T-cell (primary cell): ENCODE results near the gene SLC30A7. TPM values are rescaled to one million over a fixed set of nuclear protein-coding genes. Genes with fewer than 3 reads are reported as not detected.

Experiments
- ATAC-seq, 4 experiments: fragments of 200-7000 bp in 3 of 4; fragments of 150-1000 bp in 1 of 4; cut with Tn5 transposase; replicated peaks in 1 of 4; 1 replicate in 3 of 4; 2 replicates in 1 of 4; pipeline ENCODE4 v1.10.0; 2021; ENCODE audit warnings: moderate library complexity in 3 of 4, mild to moderate bottlenecking in 2 of 4, moderate number of reproducible peaks in 1 of 4
- CTCF ChIA-PET, 2 donors: fragments of 300-600 bp; sonication (Branson Sonifier 250); formaldehyde crosslinking; loops; one replicate each; lab custom pipeline; 2022; ENCODE audit warnings: antibody characterized with exemption in 2 of 2; lab: Charles Lee
- POLR2A ChIA-PET, 2 donors: fragments of 300-600 bp; sonication (Branson Sonifier 250); formaldehyde crosslinking; loops; one replicate each; lab custom pipeline; 2022; ENCODE audit warnings: antibody characterized with exemption in 2 of 2; lab: Charles Lee
- DNase-seq, 35 experiments: peaks; one replicate each; pipeline versions ENCODE4 v3.0.0 to v3.0.0-alpha.2; 2013 to 2023
- H3K27ac ChIP-seq: one replicate; pipeline ENCODE4 v1.5.1; 2013; ENCODE audit warnings: low read length
- H3K27me3 ChIP-seq, 2 experiments: replicated peaks in 1 of 2; 1 replicate in 1 of 2; 2 replicates in 1 of 2; pipeline versions ENCODE4 v1.6.1 to v1.7.0; 2013; ENCODE audit warnings: low read length in 1 of 2, mixed read lengths in 1 of 2; ENCODE audit not compliant: control insufficient read depth in 2 of 2, insufficient read depth in 2 of 2; ENCODE audit errors: extremely low read depth in 1 of 2
- H3K36me3 ChIP-seq, 2 donors: 1 replicate in 1 of 2; 2 replicates in 1 of 2; pipeline versions ENCODE4 v1.6.1 to v1.7.0; 2013; ENCODE audit warnings: low read length in 1 of 2; ENCODE audit not compliant: control insufficient read depth in 2 of 2, insufficient read depth in 1 of 2; ENCODE audit errors: extremely low read depth in 1 of 2
- H3K4me1 ChIP-seq, 2 experiments: 1 replicate in 1 of 2; 2 replicates in 1 of 2; pipeline versions ENCODE4 v1.6.1 to v1.7.0; 2013; ENCODE audit warnings: low read length in 2 of 2, mixed read lengths in 1 of 2; ENCODE audit not compliant: insufficient read depth in 2 of 2, control insufficient read depth in 1 of 2; ENCODE audit errors: extremely low read depth in 1 of 2
- H3K4me3 ChIP-seq, 2 donors: 1 replicate in 1 of 2; 2 replicates in 1 of 2; pipeline versions ENCODE4 v1.5.1 to v1.7.0; 2013; ENCODE audit warnings: mild to moderate bottlenecking in 2 of 2, low read length in 1 of 2, moderate library complexity in 1 of 2; ENCODE audit not compliant: control insufficient read depth in 1 of 2; ENCODE audit errors: extremely low read depth in 1 of 2
- H3K9me3 ChIP-seq: 2 replicates; pipeline ENCODE4 v1.7.0; 2013
- H3K27ac Mint-ChIP-seq, 2 donors: one replicate each; pipeline ENCODE4 v1.8.0; 2020 to 2021; ENCODE audit warnings: mild to moderate bottlenecking in 2 of 2, mixed read lengths in 2 of 2
- H3K27me3 Mint-ChIP-seq, 2 donors: one replicate each; pipeline ENCODE4 v1.8.0; 2021 to 2022; ENCODE audit warnings: mixed read lengths in 2 of 2
- H3K36me3 Mint-ChIP-seq: one replicate; pipeline ENCODE4 v1.8.0; 2021; ENCODE audit warnings: mixed read lengths
- H3K4me1 Mint-ChIP-seq, 3 donors: one replicate each; pipeline ENCODE4 v1.8.0; 2020 to 2022; ENCODE audit warnings: mixed read lengths in 3 of 3, mild to moderate bottlenecking in 1 of 3
- H3K4me3 Mint-ChIP-seq, 3 donors: one replicate each; pipeline ENCODE4 v1.8.0; 2020 to 2022; ENCODE audit warnings: mild to moderate bottlenecking in 3 of 3, mixed read lengths in 3 of 3, moderate library complexity in 3 of 3
- H3K9me3 Mint-ChIP-seq, 3 donors: one replicate each; pipeline ENCODE4 v1.8.0; 2020 to 2022; ENCODE audit warnings: mixed read lengths in 3 of 3
- WGBS: methylation state at CpG from one replicate; pipeline ENCODE4 v1.1.5; 2013; ENCODE audit warnings: missing lambda C conversion rate; ENCODE audit not compliant: insufficient coverage; 5-methylcytosine and 5-hydroxymethylcytosine counted together
- total RNA-seq, 35 experiments: library from RNA in 6 of 35; stranded (reverse) in 6 of 35; fragments of 120-200 nt in 1 of 35; gene quantifications; one replicate each; pipeline versions ENCODE4 v1.2.1 to v1.2.4 and lab custom pipeline; 2013 to 2026

Gene SLC30A7
- total RNA-seq, 5 donors from 2014 or later (not counting 1 experiment from before 2014, with no cell fraction given): 28.8 to 44.1 (median 36.9) TPM

- H3K27ac Mint-ChIP-seq: peak overlapping the region in 1 of 2 donors; percentile 55
Measured at GRCh38 chr1:100976936-100977335, 81.0 kb downstream of the SLC30A7 start.

GRCh38 chr1:100979631-100980030 lies 83.7 kb downstream of the SLC30A7 start:
- ChIA-PET CTCF (no interaction called here), POLR2A (interaction anchor here (0.6 to 1.1 kb wide), 4 partner anchors 12 to 519 kb away, joined by 3 to 7 read pairs (median 3); no protein-coding TSS in a partner anchor)
- Mint-ChIP-seq H3K27me3 (no peaks in the 10 kb centered on the region), H3K4me3 (no peak overlapping the region), H3K4me1 (peaks cover 29 to 42% (median 40%) of the 10 kb centered on the region in 3 donors), H3K27ac (peak overlapping the region in 1 of 2 donors; percentile 52), H3K9me3 (no peaks in the 10 kb centered on the region), H3K36me3 (peaks cover 72% of the 10 kb centered on the region)
- 100% methylated on average over 1 of the region's 2 CpGs for WGBS
- ATAC-seq: no peak
- peaks cover 0 to 5% of the 10 kb centered on the region in 2 experiments for H3K4me1 ChIP-seq
- no peak for DNase-seq
- no peaks in the 10 kb centered on the region for H3K27me3 ChIP-seq
- H3K9me3 ChIP-seq: no peaks in the 10 kb centered on the region
- H3K27ac ChIP-seq: no peak overlapping the region
- no peak overlapping the region for H3K4me3 ChIP-seq
- H3K36me3 ChIP-seq: peaks cover 7 to 25% of the 10 kb centered on the region in 2 donors

More at GRCh38 chr1:100976936-100977335, 81.0 kb downstream of the SLC30A7 start:
- H3K27ac ChIP-seq: no peak overlapping the region
- peaks cover 65% of the 10 kb centered on the region for H3K36me3 Mint-ChIP-seq
- no peaks in the 10 kb centered on the region for H3K27me3 ChIP-seq
- H3K36me3 ChIP-seq: peaks cover 4 to 25% of the 10 kb centered on the region in 2 donors
- no peaks in the 10 kb centered on the region for H3K27me3 Mint-ChIP-seq
- no CpG with 5 or more reads among the region's 1 CpG for WGBS
- ChIA-PET POLR2A (interaction anchor here in 1 of 2 donors (0.5 kb wide), 1 partner anchor 22 kb away, joined by 3 read pairs; no protein-coding TSS in a partner anchor), CTCF (no interaction called here)
- no peak for ATAC-seq
- no peaks in the 10 kb centered on the region for H3K9me3 Mint-ChIP-seq
- H3K4me3 ChIP-seq: no peak overlapping the region
- H3K4me1 Mint-ChIP-seq: peaks cover 41 to 45% (median 43%) of the 10 kb centered on the region in 3 donors
- no peak for DNase-seq
- H3K9me3 ChIP-seq: no peaks in the 10 kb centered on the region
- H3K4me1 ChIP-seq: peaks cover 0 to 4% of the 10 kb centered on the region in 2 experiments
- no peak overlapping the region for H3K4me3 Mint-ChIP-seq

GRCh38 chr1:100982793-100983192 lies 86.9 kb downstream of the SLC30A7 start:
- no peaks in the 10 kb centered on the region for H3K27me3 Mint-ChIP-seq
- H3K27me3 ChIP-seq: no peaks in the 10 kb centered on the region
- no peak overlapping the region for H3K4me3 Mint-ChIP-seq
- no peaks in the 10 kb centered on the region for H3K9me3 ChIP-seq
- peaks cover 26 to 54% (median 38%) of the 10 kb centered on the region in 3 donors for H3K4me1 Mint-ChIP-seq
- peaks cover 0 to 3% of the 10 kb centered on the region in 2 experiments for H3K4me1 ChIP-seq
- CTCF ChIA-PET: no interaction called here
- DNase-seq (no peak), ATAC-seq (no peak)
- peaks cover 3 to 10% of the 10 kb centered on the region in 2 donors for H3K36me3 ChIP-seq
- no peak overlapping the region for H3K27ac Mint-ChIP-seq
- no peaks in the 10 kb centered on the region for H3K9me3 Mint-ChIP-seq
- POLR2A ChIA-PET: interaction anchor here in 1 of 2 donors (0.6 kb wide), 1 partner anchor 92 kb away, joined by 3 read pairs; no protein-coding TSS in a partner anchor
- H3K4me3 ChIP-seq: no peak overlapping the region
- no peak overlapping the region for H3K27ac ChIP-seq
- H3K36me3 Mint-ChIP-seq: peaks cover 75% of the 10 kb centered on the region
- 94% methylated on average over 3 of the region's 4 CpGs for WGBS

- Mint-ChIP-seq H3K9me3 (no peaks in the 10 kb centered on the region), H3K36me3 (peaks cover 65% of the 10 kb centered on the region), H3K27ac (peak overlapping the region in 1 of 2 donors; percentile 18), H3K4me3 (no peak overlapping the region), H3K4me1 (peaks cover 21 to 30% (median 24%) of the 10 kb centered on the region in 3 donors), H3K27me3 (no peaks in the 10 kb centered on the region)
- WGBS: 86% methylated on average over 1 of the region's 3 CpGs
- no peaks in the 10 kb centered on the region for H3K27me3 ChIP-seq
- H3K36me3 ChIP-seq: peaks cover 10 to 24% of the 10 kb centered on the region in 2 donors
- ATAC-seq (no peak), DNase-seq (no peak)
- no peaks in the 10 kb centered on the region for H3K9me3 ChIP-seq
- ChIA-PET CTCF (no interaction called here), POLR2A (interaction anchor here (0.5 to 0.6 kb wide), 6 partner anchors 18 to 320 kb away, joined by 3 to 5 read pairs (median 4); no protein-coding TSS in a partner anchor)
- no peak overlapping the region for H3K4me3 ChIP-seq
- H3K27ac ChIP-seq: no peak overlapping the region
- peaks cover 0 to 2% of the 10 kb centered on the region in 2 experiments for H3K4me1 ChIP-seq
Measured at GRCh38 chr1:100988121-100988520, 92.2 kb downstream of the SLC30A7 start.

GRCh38 chr1:100989306-100990077 lies 93.6 kb downstream of the SLC30A7 start:
- Mint-ChIP-seq H3K9me3 (no peaks in the 10 kb centered on the region), H3K4me1 (peaks cover 17 to 24% (median 20%) of the 10 kb centered on the region in 3 donors), H3K36me3 (peaks cover 59% of the 10 kb centered on the region), H3K27ac (peak overlapping the region in 1 of 2 donors; percentile 40), H3K4me3 (no peak overlapping the region), H3K27me3 (no peaks in the 10 kb centered on the region)
- no peak for DNase-seq
- H3K9me3 ChIP-seq: no peaks in the 10 kb centered on the region
- no CpG with 5 or more reads among the region's 2 CpGs for WGBS
- CTCF ChIA-PET: interaction anchor here in 1 of 2 donors (0.6 kb wide), 1 partner anchor 41 kb away, joined by 3 read pairs; no protein-coding TSS in a partner anchor
- H3K27me3 ChIP-seq: no peaks in the 10 kb centered on the region
- POLR2A ChIA-PET: interaction anchor here (0.7 to 1.4 kb wide), 2 partner anchors 15 to 148 kb away, joined by 3 read pairs; no protein-coding TSS in a partner anchor
- no peak overlapping the region for H3K27ac ChIP-seq
- H3K4me1 ChIP-seq: no peaks in the 10 kb centered on the region
- H3K36me3 ChIP-seq: peaks cover 10 to 21% of the 10 kb centered on the region in 2 donors
- no peak for ATAC-seq
- H3K4me3 ChIP-seq: no peak overlapping the region
